AG08395 (cell line): ENCODE results near the gene EHMT1.
"Not testable (repeated sequence)": the region's sequence is repeated elsewhere in the genome, so short reads cannot be mapped to it uniquely, and the experiment has no call there.

Experiments
- DNase-seq: peaks from one replicate; pipeline ENCODE4 v3.0.0; 2012; ENCODE audit warnings: mixed read lengths, low spot score

EHMT1 gene

DNA sequence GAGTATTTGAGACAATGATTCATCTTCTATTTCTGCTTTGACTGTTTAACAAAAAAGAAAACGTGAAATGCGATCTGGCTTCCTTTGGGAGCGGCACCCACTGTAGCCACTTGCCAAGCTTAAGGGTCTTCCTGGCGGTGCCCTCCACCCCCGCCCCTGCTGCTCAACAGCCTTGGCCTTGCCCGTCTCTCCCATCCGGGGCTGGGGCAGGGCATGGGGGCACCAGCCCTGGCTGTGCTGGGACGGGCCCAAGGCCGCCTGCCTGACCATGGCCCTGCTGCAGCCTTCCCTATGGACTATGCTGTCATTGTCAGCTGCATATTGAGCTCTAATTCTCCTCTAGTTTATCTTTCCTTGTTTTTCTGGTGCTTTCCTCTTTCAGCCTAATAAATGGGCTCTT, 143.0 kb downstream of the EHMT1 start:
- no peak for DNase-seq

DNA sequence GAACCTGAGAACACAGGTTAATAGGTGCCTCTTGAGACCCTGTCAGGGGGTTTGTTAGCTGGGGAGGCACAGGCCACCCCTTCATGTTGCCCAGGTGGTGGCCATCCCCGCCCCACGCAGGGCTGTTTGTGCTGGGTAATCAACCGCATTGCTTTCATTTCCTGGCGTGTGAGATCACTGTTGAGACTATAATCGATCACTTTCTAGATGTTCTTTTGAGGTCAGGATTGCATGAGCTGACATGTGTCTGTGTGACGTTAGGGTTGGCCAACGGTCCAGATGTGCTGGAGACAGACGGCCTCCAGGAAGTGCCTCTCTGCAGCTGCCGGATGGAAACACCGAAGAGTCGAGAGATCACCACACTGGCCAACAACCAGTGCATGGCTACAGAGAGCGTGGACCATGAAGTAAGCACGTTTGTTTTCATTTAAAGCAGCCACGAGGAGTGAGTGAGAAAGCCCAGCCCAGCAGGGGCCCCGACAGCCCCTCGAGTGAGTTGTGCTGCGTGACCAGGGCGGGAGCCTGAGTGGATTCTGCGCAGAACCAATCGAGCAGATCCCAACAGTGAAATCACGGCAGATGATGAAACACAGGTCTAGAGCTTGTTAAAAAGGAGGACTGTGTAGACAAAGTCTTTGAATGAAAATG, 143.7 kb downstream of the EHMT1 start:
- peak; percentile 52 for DNase-seq

DNA sequence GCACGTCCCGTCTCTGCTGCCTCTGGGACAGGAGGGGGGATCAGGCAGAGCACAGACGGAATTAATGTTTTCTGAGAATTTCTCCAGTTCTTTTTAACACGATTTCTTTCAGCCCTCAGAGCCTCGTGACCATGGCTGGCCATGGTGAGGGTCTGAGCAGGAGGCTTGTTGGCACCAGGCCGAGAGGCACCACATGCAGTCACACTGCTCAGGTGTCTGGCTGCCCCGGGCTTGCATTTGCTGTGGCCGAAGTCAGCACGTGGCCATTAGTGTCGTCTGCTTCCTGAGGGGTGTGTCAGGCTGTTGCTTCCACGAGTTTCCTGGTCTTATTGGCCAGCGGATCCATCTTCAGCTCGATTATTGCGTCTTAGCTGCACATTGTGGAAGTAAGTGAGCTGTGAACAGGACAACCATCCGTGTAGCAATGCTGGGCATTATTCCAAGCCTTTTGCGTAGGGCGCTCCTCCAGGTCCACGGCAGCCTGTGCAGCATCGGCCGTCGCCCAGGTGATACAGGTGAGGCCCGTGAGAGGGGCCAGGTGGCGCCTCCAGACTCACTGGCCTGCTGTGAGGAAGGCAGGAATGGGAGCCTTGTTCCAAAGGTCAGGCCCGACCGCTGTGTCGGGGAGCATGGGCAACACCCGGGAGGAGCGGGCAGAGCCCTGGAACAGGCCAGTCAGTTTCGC, 144.6 kb downstream of the EHMT1 start:
- no peak for DNase-seq

DNA sequence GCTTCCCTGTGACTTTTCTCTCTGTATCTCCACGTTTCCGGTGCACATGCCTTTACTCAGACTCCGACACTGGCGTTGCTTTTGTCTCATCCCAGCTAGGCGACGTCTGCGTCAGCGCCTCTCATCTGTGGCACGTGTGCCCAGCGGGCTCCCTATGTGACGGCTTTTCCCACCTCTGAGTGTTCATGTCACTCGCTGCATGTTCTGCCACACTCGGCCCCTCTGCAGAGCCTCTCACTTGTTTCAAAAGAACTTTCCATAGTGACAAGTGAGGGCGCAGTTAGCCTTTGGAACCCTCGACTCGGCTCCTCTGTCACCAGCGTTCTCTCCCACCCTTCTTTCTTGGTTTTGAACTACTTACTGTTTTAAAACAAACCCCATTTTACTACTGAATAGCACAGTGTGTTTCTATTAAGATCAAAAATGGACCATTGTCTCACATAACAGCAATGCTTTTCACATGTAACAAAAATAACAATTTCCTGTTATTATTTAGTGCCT, 145.4 kb downstream of the EHMT1 start:
- DNase-seq = no peak

DNA sequence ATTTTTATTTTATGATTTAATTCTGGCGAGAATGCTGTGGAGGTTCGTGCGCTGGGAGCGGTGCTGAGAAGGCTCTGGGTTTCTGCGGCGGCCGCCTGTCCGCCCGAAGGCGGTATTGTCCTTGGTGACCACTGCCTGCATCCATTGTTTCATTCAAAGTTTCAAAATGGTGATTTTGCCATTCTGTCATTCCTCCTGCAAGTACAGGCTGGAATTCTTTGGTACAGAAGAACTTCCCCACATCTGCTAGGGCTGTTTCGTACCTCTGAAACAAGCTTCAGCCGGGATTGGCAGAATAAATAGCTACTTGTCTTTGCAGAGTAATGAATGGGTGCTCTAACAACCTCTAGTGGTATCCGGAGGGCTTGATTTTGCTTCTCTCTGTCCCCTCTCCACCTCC, 146.2 kb downstream of the EHMT1 start:
- no peak for DNase-seq

DNA sequence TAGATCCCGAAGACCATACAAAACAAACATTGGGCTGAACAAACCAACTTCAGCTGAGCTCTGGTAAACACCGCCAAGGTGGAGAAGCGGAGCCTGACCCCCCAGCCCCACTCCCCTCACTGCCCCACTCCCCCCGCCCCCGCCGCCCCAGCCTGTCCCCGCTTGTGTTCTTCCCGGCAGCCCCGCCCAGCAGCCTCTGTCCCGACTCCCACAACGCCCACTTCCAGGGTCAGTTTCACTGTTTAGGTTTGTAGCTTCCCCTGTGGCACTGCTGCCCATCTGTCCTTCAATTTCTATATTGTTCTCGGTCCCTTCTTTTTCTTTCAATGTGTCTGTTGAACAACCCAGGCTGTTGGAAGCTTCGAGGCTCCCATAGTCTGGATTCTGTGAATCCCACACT, 146.7 kb downstream of the EHMT1 start:
- no peak for DNase-seq

DNA sequence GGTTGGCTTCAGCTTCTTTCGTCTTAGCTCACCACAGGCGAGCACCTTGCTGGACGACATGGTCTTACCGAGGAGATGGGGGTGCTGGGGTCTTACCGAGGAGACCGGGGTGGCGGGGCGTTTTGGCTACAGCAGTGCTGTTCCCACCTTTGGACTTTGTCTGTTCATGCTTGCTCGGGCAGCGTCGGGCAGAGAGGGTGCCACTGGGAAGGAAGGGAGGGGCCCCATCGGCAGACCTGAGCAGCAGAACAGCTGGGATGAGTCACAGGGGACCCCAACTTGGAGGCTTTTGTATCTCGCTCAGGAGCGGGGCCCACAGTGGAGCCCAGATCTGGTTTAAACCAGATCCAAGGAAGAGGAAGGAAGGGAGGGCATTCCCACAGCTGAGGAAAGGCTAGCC, 152.8 kb downstream of the EHMT1 start:
- no peak for DNase-seq

DNA sequence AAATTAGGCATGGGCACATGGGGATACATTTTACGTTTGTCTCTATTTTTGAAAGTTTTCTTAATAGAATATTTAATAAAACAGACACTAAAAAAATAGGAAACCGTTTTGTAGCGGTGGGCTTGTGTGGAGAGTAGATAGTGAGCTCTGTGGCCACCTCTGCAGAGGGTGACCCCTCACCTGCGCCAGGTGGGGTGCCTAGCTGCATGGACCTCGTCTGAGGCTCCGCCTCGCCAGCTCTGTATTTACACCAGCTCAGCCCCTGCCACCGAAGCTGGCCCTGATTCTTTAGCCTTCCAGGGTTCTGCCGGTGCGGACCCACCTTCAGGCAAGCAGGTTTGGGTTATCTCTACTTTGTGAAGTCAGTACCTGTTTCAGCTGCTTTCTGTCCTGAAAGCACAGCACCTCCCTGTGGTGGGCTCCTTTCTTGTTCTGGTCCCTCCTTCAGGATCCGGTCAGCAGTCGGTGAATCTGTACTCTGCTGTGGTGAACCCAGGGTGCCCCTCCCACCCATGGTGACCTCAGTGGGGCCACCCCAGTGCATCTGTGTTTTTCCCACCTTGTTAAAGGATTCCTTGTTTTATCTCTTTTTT, 153.6 kb downstream of the EHMT1 start:
- DNase-seq = no peak

DNA sequence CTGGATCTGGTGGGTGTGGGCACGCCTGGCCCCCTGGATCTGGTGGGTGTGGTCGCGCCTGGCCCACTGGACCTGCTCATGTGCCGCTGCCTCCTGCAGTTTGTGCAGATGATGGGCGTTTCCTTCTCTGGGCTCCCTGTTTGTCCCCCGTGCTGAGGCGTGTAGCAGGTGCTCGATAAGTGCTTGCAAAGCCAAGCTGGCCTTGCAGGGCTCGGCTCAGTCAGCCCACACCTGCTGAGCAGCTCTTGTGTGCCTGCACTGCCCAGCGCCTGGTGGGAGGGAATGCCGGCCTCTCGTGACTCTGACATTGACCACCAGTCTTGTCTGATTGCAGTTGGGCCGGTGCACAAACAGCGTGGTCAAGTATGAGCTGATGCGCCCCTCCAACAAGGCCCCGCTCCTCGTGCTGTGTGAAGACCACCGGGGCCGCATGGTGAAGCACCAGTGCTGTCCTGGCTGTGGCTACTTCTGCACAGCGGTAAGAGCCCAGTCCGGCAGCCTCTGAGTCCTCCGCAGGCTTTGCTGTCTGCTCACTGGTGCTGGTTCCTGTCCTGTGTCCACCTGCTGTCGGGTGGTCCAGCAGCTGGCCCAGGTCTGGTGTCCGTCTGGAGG, 156.1 kb downstream of the EHMT1 start:
- no peak for DNase-seq

DNA sequence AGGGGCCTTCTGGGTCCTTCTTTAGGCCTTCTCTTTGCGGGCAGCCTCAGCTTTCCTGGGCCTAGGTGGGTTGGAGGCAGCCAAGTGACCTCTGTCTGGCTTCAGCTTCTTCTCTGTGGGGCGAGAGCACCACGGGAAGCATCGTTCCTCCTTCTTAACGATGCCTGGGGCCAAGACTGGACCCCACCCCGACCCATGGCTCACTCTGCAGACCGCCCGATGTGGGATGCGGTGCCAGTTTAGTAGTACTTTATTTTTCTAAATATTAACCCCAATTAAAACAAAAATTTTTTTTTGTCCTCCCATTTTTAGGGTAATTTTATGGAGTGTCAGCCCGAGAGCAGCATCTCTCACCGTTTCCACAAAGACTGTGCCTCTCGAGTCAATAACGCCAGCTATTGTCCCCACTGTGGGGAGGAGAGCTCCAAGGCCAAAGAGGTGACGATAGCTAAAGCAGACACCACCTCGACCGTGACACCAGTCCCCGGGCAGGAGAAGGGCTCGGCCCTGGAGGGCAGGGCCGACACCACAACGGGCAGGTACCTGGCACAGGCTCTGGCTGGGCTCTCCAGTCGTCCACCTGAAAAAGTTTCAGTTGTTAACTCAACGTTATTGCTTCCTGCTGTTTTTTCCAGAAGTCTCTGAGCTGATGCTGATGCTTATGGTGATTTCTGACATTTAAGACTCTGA, 157.6 kb downstream of the EHMT1 start:
- no peak for DNase-seq

DNA sequence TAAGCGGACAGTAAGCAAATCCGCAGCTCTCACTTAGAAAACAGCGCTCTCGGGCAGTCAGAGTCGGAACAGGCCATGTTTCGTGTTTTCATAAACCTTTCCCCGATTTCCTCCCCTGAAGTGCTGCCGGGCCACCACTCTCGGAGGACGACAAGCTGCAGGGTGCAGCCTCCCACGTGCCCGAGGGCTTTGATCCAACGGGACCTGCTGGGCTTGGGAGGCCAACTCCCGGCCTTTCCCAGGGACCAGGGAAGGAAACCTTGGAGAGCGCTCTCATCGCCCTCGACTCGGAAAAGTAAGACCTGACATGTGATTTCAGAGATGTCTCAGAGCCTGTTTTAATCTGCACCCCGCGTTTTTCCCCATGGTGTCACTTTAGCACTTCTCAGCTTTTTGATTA, 159.0 kb downstream of the EHMT1 start:
- no peak for DNase-seq

DNA sequence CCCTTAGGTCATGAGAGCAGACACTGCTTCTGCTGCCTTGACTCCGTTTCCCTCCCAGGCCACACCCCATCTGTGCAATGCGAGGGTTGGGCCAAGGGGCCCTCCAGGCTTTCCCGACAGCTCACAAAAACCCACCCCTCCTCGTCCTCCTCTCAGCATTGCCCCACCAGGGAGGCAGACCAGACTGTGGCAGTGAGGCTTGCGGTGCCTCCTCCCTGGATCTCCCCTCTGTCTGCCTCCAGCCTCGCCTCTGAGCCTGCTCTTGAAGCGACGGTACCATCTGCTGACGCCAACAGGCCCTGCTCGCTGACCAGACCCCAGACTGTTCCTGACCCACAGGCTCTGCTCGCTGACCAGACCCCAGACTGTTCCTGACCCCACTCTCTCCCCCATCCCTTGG, 159.5 kb downstream of the EHMT1 start:
- no peak for DNase-seq

DNA sequence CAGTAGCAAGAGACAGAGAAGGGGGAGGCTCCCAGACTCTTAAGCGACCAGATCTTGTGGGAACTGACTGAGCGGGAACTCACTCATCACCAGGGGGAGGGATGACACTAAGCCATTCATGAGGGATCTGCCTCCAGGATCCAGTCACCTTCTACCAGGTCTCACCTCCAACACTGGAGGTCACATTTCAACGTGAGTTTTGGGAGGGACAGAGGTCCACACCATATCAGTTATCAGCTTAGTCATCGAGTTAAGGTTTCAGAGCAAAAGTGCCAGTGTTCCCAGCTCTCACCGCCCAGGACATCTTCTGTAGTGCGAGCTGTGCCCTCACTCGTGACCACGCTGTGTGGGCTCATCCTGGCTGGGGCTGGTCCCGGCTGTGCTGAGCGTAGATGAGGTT, 160.1 kb downstream of the EHMT1 start:
- DNase-seq = no peak

DNA sequence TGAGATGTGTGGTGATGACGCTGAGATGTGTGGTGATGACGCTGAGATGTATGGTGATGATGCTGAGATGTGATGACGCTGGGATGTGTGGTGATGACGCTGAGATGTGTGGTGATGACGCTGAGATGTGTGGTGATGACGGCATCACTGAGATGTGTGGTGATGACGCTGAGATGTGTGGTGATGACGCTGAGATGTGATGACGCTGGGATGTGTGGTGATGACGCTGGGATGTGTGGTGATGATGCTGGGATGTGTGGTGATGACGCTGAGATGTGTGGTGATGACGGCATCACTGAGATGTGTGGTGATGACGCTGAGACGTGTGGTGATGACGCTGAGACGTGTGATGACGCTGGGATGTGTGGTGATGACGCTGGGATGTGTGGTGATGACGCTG, 161.2 kb downstream of the EHMT1 start:
- not testable (repeated sequence) for DNase-seq

DNA sequence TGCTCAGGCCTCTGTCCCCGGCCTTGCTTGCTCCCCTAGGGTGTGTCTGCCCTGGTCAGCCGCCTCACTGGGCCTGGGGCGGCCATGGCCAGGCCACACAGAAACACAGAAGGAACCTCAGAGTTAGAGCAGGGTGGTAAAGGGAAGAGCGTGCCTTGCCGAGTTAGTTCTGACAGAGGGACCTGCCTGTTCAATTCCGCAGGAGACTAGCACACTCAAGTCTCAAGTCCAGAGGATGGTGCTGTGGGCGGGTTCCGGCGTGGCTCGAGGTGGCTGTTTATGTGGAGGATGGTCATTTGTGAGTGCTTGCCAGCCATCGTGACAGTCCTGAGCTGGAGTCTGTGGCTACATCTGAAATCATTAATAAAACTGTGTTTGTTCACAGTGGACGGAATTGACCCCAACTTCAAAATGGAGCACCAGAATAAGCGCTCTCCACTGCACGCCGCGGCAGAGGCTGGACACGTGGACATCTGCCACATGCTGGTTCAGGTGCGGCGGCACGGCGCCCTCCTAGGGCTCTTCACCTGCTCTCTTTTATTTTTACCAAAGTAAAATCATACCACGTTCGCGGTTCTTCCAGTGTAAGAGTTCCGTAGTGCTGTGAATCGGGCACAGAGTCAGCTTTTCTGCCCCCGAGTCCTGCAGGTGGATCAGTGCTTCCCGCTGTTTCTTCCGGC, 163.2 kb downstream of the EHMT1 start:
- no peak for DNase-seq

DNA sequence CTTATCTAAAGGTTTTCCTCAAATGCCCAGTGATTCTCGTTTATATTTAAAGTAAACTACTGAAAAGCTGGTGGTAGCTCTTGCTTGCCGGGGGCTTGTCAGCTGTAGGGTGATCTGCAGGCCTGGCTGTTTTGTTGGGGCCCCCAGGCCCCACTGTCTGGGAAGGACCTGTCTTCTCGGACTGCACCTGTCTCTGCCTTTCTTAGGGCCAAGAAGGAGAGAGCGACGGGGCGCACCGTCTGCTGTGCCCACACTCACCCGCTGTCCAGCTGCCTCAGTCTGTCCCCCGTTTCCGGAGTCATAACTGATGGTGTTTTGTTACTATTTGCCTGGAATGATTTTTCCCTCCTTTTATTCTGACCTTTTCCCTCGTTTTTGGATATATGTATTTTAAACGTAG, 164.7 kb downstream of the EHMT1 start:
- no peak for DNase-seq

DNA sequence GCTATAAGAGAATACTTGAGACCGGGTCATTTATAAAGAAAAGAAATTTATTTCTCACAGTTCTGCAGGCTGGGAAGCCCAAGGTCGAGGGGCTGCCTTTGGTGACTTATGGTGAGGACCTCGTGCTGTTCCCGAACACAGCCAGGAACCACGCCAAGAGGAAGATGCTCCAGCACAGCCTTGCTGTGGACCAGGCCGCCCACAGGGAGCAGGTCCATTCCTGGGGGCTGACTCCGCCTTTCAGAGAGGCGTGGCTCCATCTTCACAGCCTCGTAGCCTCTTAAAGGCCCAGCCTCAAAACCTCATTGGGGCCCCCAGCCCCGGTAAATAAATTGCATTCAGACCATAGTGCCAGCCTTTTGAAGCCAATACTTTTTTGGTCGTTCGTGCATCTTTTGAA, 165.2 kb downstream of the EHMT1 start:
- DNase-seq = no peak

DNA sequence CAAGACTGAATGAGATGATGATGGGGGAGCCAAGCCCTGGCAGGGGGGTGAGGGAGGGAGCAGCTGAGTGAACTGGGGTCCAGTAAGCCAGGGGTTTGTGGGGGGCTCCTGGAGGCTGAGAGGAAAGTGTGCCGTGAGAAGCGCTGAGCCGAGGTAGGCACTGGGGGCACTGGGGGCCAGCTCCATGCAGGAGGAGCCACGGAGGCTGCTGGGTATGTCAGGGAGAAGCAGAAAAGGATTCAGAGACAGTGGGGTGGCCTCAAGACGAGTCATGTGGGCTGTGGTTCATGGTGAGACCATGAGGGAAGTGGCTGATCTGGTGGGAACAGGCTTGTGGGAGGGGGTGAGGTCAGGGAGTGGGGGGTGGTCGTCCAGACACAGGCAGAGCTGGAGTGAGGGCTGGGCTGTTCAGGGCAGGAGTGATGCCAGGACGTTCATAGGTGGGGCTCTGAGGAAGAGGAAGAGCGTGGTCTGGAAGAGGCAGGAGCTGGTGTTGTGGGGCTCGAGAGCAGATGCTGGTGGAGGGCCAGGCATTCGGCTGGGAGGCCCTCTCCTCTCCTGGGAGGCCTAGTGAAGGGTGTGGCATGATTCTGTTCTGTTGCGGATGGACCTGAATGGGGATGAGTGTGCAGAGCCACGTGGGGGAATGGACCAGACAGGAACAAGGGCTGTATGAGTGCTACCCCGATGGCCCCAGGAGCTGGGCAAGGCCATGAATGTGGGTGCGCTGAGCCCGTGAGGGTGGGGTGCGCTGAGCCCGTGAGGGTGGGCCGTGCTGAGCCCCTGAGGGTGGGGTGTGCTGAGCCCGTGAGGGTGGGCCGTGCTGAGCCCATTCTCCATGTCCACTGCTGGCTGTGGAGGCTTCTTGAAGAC, 166.1 kb downstream of the EHMT1 start:
- peak; percentile 9 for DNase-seq

DNA sequence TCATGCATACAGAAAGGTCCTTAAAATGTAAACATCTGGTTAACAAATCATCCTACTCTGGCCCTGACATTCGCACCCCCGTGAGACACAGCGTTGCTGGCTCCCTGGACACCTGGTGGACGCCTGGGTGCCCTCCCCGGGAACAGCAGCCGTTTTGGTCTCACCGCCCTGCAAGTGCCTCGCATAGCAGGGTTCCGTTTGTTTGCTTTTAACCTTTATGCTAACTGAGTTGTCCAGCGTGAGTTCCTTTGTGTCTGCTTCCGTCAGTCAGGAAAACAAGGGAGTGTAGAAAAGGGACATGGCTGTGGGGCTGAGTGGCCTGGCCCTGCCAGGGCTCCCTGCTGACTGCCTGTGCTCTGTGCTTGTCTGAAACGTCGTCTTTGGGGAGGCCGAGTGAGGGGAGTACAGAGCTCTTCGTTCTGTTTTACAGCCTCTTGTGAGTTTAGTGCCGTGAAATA, 166.9 kb downstream of the EHMT1 start:
- no peak for DNase-seq

DNA sequence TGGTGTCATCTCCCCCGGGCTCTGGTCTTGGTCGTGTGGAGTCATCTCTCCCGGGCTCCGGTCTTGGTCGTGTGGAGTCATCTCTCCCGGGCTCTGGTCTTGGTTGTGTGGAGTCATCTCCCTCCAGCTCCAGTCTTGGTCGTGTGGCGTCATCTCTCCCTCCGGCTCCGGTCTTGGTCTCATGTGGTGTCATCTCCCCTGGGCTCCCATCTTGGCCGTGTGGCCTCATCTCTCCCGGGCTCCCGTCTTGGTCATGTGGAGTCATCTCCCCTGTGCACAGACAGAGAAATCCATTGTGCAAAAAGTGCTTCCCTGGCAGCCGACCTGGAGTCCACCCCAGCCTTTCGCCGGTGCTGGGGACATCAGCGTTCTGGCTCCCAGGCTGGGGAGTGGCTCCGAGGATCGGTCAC, 167.7 kb downstream of the EHMT1 start:
- peak; percentile 90 for DNase-seq

DNA sequence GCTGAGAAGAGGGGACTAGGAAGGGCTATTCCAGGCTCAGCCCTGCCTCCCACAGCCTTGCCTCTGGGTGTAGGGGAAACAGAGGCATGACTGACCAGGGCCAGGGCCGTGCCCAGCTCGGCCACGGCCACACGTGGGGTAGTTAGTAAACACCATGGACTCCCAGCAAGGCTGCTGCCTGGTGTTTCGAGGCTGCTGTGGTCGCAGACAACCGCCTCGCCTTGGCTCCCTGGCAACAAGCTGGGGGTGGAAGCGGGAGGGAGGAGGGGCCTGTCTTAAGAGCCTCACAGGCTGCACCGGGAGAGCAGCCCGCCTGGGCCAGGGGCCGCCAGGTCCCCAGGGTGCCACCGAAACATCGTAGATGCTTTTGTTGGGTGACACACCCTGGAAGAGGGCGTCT, 168.6 kb downstream of the EHMT1 start:
- no peak for DNase-seq
